Midbrain (tissue), 1 donor: ENCODE data around the gene CBLB.

Experiments
- DNase-seq: peaks from one replicate; lab custom pipeline; 2025; lab: John Stamatoyannopoulos, UW

CBLB gene

DNA sequence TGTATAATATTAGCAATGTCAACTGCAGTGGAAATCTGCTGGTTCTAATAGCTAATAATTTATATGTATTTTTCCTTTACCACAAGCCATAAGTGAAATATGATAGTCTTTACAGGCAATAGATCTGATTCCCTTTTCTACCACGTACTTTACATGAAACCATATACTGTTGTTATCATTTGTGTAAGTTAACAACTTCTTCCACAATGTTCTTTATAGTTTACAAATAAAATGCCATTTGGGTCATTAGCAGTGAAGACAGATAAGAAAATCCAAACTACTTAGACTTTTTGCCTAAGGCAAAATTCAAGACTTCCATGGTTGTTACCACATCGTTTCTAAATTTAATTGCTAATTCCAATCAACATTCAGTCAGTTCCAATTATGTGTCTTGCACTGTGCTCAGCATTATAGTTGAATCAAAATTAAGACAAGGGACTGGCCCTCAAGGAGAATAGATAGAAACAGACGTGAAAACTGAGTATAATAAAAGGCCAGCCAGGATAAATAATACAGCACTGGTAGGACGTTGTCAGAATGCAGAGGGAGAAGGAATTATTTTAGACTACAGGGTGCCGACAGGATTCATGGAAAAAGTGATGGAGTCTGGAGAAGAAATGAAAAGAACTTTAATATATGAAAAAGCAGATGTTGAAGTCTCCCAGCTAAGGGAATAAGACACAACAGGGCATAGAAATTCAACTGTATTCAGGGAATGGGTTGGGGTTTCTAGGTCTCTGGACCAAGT lies 252.3 kb downstream of the CBLB start:
- DNase-seq, result no peak

DNA sequence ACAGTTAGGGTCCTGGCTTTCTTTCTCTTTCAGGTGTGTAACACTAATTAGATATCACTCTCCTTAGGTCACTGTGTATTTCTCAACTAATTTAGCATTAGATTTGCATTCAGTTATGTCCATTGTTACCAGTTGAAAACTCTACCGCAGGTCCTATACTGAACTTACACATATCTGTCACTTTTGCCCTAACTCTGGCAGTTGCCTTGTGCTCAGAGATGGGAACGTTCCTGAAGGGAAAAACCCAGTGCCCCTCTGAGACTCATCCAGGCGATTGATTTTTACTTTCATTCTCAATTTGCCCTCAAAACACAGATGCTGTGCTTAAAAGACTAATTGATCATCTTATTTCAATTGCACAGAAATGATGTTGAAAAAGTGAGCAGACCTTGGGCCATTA lies 253.0 kb downstream of the CBLB start:
- no peak for DNase-seq

DNA sequence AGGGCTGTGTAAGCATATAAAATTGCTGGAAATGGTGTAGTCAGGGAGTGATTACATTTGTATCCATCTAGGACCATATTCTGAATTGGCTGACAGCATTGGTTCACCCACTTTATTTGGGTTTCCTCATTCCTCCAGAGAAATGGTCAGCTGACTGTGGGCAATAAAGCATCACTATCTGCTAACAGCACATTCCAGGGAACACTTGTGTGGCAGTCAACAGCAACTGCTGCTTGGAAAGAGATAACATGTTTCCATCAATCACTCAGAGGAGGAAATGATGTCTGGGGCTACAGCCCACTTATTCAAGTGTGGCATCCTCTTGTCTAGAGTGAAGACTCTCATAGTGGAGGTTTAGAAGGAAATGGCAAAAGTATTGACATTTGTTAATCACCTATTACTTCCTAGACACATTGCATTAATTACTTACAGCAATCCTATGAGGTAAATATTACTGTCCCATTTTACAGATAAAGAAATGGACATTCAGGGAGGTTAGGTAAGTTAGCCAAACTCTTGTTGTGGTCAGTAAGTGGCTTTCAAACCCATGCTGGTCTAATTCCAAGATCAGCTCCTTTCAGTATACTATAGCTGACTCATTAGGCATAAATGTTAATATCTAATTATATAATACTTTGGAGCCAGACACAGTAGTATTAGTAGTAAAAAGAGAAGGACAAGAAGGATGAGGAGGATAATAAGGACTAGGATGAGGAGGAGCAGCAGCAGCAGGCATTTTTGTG lies 254.4 kb downstream of the CBLB start:
- no peak for DNase-seq

DNA sequence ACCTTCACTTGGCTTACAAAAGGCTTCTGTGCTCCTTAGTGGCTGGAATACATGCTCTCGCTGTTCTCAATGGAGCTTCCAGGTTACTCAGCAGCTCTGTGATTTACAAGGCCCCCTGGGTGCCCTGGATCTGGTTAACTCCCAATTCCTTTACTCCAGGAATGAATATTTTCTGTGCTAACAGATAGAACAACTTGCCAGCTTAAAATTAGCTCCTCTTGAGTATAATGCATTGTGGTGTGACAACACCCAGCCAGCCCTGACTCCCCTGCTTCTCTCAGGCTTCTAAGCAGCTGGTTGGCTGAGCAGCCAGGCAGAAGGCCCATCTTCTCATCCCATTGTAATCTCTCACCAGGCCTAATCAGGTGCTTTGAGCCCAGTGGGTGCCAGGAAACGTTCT lies 255.7 kb downstream of the CBLB start:
- no peak for DNase-seq

DNA sequence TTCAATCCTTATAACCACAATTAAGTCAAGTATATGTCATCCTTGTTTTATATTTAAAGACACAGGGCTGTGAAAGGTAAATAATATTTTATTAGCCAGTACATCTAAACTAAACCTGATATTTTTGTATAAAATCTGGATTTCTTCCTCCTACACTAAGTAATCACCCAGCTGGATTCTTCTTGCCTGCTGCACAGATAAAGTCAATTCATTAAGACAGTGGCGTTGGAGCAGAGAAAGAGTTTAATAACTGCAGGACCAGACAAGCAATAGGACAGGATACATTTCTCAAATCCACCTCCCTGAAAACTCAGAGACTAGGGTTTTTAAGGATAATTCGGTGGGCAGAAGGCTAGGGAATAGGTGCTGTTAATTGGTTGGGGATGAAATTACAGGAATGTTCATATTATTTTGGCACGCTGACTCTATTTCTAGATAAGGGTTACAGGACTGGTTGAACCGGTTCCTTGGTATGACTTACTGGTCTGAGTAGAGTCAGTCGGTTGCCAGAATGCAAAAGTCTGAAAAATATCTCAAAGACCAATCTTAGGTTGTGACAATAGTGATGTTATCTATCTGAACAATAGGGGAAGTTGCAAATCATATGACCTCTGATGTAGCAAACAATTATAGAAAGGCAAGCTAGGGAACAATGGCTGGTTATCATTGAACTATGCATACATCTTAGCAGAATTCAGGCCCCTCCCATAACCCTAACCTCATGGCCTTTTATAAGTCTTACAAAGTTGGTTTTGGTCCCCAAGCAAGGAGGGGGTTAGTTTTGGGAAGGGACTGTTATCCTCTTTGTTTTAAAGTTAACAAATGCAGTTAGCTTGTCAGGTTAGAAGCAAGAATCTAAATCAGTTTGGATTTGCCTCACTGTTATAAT lies 257.3 kb downstream of the CBLB start:
- DNase-seq, result no peak

DNA sequence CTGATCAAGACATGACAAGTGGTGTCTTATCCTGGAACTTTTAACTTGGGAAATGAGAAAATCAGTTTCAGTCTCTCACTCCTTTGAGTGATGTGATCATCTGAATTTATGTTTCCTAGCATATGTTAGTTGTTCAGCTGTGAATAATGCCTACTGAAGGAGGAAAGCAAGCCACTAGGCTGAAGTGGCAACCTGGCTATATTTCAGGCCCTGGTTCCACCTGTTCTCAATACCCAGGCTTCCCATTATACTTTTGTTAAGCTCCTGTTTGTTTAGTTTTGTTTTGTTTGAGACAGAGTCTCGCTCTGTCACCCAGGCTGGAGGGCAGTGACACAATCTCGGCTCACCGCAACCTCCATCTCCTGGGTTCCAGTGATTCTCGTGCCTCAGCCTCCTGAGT lies 258.3 kb downstream of the CBLB start:
- DNase-seq, result no peak

DNA sequence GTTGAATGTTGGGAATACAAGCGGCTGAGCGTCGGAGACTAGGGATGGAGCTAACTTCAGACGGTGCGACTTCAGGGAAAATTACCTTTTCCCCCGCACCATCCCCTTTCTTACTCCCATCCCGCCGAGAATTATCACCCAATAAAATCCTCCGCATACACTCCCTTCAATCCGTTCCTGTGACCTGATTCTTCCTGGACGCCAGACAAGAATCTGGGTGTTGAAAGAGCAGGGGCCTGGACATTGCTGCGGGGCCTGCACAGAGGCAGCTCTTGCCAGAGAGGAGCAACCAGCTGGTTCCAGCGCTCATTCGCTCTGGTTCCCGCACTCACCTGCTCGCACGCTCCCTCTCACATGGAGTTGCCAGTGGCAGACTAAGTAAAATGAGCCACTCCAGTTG lies 260.2 kb downstream of the CBLB start:
- DNase-seq, result no peak

DNA sequence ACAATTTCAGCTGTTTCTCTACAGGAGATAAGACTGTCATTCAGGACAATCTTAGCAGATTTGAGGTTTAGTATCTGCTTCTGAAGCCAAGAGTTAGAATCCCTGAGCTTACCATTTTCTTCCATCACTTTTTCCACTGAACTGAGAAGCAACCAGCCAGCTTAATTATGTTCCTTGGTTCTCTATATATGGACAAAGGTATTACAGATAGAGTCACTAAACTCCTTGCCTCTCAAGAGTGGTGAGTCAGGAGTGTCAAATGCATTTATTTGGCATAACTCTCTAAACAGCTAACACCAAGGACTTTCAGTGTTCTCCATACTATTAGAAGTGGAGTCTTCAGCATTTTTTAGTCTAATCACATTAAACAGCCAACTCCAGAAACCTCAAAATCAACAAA lies 262.8 kb downstream of the CBLB start:
- no peak for DNase-seq
